Suprapubic skin (tissue), 3 donors: ENCODE measurements around the gene ATP2C2.

Experiments used
- POLR2A ChIP-seq, 2 donors: fragments of 450-650 bp; IDR thresholded peaks; one replicate each; pipeline ENCODE4 v1.6.1; 2017; ENCODE audit warnings: antibody characterized with exemption in 2 of 2, mild to moderate bottlenecking in 2 of 2, moderate library complexity in 2 of 2
- TF ChIP-seq, protein P1 (sequence below), 2 donors: fragments of 200-600 bp in 1 of 2; fragments of 450-650 bp in 1 of 2; sonication (generic) in 1 of 2; IDR thresholded peaks; one replicate each; pipeline ENCODE4 v1.5.1; 2016 to 2019; ENCODE audit warnings: antibody characterized with exemption in 2 of 2, mild to moderate bottlenecking in 1 of 2, moderate library complexity in 1 of 2

GRCh38 chr16:84485255-84486010 is 117.1 kb downstream of the ATP2C2 start:
- TF ChIP-seq, protein P1, sequence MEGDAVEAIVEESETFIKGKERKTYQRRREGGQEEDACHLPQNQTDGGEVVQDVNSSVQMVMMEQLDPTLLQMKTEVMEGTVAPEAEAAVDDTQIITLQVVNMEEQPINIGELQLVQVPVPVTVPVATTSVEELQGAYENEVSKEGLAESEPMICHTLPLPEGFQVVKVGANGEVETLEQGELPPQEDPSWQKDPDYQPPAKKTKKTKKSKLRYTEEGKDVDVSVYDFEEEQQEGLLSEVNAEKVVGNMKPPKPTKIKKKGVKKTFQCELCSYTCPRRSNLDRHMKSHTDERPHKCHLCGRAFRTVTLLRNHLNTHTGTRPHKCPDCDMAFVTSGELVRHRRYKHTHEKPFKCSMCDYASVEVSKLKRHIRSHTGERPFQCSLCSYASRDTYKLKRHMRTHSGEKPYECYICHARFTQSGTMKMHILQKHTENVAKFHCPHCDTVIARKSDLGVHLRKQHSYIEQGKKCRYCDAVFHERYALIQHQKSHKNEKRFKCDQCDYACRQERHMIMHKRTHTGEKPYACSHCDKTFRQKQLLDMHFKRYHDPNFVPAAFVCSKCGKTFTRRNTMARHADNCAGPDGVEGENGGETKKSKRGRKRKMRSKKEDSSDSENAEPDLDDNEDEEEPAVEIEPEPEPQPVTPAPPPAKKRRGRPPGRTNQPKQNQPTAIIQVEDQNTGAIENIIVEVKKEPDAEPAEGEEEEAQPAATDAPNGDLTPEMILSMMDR (IDR thresholded peaks at IDR 0.05) = no peak
- no peak for TF ChIP-seq POLR2A (IDR thresholded peaks at IDR 0.05)
